Activated CD8-positive, alpha-beta memory T cell treated with anti-CD3 and anti-CD28 coated beads, Interleukin-2, amount 50 U/mL, for 24 hours (primary cell): ENCODE data around the gene ATP6V1E1.

ENCODE experiments used
- DNase-seq: peaks from one replicate; pipeline ENCODE4 v3.0.0-alpha.2; 2020; ENCODE audit errors: extremely low read depth

The ATP6V1E1 gene

DNA sequence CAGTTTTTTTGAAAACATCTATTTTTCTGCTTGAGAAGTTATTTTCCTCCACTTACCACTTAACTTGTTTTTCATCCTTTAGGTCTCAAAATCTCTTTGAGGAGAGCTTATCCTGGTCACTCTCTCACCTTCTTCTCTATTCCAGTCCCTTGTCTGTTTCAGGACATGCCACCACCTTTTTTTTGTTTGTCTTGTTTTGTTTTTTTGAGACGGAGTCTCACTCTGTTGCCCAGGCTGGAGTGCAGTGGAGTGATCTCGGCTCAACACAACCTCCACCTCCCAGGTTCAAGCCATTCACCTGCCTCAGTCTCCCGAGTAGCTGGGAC is 5.4 kb upstream of the ATP6V1E1 start:
- DNase-seq = no peak

DNA sequence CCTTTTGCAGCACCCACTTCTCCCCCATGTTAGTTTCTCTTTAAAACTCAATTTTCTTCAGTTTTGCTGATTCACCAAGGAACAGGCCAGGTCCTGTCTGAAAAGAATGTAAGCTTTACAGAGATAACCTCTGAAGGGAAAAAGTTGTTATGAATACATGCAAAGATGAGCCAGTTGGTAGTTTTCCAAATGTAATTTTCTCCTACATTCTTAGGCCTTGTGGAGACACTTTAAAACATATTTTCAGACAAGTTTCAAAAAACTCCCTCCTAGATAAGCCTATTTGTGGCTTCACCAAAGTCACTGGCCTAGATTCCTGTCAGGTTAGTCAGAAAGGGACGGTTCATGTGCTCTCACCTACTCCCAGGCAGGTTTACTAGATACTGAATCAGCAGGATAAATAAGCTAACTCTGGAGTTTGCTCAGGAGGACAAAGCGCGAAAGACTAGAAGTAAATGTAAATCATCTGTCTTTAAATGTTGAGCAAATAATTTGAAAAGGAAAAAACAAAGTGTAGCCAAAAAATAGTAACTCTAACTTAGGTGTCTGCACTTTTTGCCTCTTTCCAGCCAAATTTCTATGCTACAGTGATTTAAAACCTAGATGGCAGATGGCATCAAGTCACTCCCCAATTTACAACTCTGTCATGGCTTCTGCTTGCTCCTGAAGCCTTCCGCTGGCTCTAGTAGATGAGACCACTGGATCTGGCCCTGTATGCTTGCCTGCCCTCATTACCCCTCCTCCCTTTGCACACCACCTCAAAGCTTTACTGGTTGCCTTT is 4.9 kb upstream of the ATP6V1E1 start:
- DNase-seq = no peak

DNA sequence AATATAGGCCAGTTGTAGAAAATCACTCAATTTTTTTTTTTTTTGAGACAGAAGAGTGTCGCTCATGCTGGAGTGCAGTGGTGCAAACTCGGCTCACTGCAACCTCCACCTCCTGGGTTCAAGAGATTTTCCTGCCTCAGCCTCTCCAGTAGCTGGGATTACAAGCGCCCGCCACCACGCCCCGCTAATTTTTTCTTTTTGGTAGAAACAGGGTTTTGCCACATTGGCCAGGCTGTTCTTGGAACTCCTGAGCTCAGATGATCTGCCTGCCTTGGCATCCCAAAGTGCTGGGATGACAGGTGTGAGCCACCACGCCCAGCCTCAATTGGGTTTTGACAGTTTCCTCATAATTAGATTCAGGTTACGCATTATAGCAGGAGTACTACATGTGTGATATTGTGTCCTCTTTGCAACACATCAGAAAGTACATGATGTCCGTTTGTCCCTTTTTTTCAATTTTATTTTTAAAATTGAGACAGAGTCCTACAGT is 2.6 kb upstream of the ATP6V1E1 start:
- no peak for DNase-seq

DNA sequence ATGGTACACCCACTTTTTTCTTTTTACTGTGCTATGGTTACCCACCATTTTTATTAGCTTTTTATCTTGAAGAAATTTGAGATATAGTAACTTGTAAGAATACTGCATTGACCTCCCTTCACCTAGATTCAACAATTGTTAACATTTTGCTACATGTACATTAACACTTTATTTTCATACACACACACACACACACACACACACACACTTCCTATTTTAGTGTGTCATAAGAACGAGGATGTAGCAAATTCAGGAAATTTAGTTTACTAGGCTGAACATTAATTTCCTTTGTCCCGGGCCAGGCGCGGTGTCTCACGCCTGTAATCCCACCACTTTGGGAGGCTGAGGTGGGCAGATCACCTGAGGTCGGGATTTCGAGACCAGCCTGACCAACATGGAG is 1.1 kb upstream of the ATP6V1E1 start:
- DNase-seq = no peak

DNA sequence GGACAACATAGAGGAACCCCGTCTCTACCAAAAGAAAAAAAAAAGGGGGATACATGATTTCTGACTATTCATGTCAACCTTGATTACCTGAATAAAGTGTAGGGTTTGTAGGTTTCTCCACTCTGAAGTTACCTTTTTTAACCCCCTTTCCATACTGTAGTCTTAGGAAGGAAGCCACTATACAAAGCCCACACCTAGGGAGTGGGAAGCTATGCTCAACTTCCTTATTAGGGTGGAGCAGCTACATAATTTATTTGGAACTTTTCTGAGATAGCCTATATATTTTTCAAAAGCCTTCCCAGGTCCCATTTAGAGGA is 582 bp upstream of the ATP6V1E1 start:
- DNase-seq = no peak

DNA sequence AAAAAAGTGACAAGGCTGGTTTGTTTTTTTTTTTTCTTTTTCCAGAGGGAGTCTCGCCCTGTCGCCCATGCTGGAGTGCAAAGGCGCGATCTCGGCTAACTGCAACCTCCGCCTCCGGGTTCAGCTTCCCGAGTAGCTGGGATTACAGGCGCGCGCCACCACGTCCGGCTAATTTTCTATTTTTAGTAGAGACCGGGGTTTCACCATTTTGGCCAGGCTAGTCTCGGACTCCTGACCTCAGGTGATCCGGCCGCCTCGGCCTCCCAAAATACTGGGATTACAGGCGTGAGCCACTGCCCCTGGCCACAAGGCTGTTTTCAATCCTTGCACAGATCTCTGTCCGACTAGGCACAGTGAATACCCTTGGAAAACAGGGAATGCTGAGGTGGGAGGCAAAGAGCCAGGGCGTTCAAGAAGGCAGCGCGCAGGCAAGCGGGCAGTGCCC is 566 bp downstream of the ATP6V1E1 start:
- DNase-seq = no peak

DNA sequence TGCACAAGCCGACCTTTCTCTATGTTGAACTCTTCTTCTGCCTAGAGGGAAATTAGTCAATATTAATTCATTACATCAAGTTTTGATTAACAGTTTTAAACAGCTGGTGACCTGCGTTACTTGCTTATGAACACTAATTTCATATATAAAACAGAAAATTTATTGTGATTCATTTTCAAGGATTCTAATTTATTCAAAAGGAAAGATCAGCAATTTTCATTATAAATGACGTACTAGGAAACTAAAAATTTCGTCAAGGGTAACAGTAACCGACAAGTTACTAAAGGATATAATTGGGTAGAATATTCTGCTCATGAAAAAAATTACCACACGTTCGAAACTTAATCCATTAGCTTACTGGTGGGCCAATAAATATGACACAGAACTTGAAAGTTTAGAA is 15.3 kb downstream of the ATP6V1E1 start:
- DNase-seq = no peak

DNA sequence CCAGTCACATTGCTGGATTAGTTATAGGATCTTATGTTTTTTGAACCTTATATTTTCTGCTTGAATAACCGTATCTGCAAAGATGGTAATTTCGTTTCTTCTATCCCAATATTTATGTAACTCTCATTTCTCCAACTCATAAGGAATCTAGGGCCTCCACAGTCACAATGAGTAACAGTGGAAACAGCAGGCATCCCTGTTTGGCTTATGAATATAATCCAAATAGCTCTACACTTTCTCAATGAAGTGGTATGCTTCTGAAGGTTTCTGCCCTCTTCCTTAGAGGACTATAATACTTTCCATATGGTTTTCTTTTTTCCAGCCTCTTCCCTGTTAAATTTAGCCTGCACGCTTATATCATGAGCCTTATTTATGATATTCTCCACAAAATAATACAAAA is 16.5 kb downstream of the ATP6V1E1 start:
- DNase-seq = no peak

DNA sequence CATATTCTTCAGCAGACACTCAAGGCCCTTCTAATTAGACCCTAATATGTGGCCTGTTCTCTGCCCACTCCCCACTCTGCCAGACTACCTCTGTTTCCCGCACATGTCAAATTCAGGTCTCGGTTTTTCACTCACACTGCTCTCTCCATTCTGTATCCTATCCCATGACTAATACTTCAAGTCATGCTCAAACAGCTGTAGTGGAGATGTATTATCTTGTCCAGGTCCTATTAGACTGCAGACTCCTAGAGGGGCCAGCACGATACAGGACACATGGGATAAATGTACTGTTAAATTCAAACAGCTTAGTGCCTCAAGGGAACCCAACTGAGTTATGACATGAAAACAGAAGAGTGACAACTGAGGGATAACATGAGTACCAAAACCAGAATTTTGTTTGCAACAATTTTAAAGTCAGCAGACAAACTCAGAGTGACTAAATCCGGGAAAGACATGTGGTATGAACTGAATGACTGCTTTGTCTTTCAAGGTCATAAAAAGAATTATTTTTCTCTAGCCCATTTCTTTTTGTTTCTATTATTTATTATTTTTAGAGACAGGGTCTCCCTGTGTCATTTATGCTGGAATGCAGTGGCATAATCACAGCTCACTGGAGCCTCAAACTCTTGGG is 20.5 kb downstream of the ATP6V1E1 start:
- no peak for DNase-seq

DNA sequence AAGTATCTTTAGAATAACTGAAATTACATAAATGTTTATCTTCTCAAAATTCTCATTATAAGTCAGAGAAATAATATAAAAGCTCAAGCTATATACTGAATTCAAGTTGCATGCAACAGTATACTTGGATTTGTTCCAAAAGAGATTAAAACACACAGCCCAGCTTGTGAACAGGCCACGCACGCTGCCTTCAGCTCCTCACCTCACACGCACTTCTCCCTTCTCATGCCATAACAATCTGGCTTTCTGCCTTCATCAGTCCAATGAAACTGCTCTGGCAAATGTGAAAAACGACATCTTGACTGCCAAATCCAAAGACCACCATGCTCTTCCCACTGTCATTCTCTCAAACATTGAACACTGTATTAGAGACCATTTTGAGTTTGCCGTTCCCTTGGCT is 22.1 kb downstream of the ATP6V1E1 start:
- DNase-seq = no peak

DNA sequence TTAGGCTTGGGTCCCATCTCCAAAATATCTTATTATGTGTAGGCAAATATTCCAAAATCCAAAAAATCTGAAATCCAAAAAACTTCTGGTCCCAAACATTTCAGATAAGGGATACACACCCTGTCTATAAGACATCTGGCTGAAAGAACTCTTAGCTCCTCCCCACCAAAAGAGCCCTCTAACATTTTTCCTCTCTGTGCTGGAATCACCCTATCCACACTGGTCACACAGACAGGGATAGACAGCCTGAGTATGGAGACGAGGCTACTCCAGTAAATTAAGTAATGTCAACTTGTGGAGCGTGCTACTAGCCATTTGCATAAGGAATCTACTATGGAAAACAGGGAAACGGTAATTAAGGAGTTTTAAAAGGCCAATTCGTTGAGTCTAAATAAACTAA is 24.9 kb downstream of the ATP6V1E1 start:
- DNase-seq = no peak

DNA sequence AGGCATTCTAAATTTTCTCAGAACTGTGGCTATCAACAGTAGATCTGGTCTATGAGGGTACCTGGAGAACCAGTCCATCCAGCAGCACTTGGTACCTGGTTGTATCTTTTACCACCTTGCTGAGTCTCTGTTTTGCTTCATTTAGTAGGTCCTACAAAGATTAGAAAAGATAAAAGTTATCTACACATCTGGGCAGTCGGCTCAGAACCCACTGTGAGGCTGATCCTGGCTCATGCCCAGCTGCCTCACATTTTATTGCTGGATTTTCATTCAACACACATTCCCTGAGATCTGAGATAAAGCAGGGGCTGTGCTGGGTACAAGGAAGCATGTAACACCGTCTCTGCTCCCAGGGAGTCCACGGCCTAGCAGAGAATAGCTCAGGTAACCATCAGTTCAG is 27.5 kb downstream of the ATP6V1E1 start:
- no peak for DNase-seq

DNA sequence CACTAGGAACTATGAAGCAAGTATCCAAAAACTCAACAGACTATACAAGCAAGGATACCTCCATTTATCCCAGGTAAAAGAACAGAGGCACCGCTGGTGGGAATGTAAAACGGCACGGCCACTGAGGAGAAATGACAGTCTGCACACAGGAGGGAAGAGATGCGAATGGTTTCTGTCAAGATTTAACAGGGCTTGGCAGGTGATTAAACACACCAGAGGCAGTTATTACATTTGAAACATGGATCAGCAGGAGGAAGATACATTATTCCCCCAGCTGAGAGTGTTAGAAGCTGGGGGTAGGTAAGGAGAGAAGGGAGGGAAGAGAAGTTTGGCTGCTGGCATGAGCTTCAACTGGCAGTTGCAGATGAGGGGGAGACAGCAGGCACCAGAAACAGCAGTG is 30.2 kb downstream of the ATP6V1E1 start:
- no peak for DNase-seq

DNA sequence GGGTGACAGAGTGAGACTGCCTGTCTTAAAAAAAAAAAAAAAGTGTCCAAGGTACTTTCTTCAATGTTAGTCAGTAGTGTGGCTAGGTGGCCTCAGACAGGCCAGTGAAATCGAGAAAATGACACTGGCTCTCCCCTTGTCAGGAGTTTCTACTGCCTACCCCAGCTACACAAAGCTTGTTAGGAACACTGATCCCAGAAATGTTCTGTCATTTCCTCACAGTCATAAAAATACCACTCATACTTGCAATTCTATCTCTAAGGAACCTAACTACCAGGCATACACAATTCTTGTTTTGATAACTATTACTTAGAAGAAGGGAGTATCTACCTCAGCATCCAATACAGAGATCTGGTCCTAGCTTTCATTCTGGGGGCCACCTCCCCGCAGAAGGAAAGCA is 31.3 kb downstream of the ATP6V1E1 start:
- DNase-seq = no peak

DNA sequence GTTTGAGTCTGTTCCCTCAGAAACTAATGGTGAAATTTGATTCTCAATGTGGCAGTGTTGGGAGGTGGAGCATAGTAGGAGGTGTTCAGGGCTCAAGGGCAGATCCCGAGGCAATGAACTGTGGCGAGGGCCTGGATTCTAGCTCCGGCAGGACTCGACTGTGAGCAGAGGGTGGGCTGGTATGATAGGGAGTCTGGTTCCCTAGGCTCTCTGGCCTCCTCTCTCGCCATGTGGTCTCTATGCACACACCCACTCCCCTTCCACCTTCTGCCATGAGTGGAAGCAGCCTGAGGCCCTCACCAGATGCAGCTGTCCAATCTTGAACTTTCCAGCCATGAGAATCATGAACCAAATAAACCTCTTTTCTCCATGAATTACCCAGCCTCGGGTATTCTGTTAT is 32.3 kb downstream of the ATP6V1E1 start:
- DNase-seq = no peak

DNA sequence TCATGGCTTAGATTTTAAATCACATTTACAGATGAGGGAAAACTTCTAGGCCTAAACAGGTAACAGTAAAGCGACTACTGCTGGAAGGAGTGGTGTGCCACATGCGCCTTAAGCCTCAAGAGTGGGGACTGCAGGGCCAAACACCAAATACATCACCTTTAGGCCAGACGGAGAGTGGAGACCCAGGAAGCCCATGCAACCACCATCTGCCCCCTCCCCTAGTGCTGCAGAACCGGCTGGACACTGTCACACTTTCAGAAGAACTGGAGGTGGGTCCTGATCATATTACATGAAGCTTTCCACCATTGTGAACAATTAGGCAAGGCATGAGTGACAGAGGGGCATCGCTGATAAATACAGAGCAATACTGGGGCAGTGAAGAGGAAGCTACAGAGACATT is 36.3 kb downstream of the ATP6V1E1 start:
- DNase-seq = no peak

DNA sequence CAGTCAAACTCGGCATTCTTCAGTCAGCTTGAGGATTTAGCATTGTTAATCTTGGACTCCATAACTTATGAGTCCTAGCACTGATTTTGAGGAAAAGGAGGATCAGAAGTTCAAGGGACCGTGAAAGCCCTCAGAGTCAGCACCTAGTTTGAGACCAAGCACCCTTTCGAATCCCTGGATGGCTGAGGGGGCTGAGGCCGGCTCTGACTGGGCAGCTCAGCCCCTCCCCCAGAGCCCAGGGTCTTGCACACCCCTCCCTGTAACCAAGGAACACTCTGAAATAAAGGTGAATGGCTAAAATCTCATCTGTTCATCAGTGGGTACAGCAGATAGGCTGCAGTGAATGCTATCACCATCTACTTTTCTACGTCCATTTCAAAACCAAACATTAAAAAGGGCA is 38.0 kb downstream of the ATP6V1E1 start:
- no peak for DNase-seq

DNA sequence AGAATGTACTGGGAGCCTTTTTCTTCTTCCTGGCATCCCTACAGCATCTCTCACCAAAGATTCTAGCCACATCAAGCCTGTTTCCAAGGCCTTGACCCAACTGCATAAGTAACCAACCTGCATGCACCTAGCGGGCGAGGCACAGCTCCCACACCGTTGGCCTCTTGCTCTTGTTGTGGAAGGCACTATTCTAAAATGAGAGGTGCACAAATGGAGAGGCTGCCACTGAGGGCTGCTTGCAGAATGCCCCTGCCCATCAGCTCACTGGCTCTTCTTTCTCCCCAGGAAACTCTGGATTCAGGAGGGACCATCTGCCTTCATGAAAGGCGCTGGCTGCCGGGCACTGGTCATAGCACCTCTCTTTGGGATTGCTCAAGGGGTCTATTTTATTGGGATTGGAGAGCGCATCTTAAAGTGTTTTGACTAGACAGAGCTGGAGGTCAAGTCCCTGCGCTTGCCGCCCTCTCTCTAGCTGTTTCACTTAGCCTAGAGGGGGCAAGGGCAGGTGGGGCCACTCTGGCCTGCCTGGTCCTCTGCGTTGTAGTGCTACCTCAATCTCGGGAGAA is 38.7 kb downstream of the ATP6V1E1 start:
- DNase-seq = no peak

DNA sequence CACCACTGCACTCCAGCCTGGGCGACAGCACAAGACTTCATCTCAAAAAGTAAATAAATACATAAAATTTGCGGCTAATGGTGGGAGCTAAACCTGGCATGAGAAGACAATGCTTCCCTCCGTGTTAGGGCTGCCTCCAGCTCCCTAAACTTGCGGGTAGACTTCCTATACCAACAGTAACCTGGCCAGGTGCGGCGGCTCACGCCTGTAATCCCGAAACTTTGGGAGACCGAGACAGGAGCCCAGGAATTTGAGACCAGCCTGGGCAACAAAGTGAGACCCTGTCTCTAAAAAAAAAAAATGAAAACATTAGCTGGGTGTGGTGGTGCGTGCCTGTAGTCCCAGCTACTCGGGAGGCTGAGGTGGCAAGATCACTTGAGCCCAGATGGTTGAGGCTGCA is 39.9 kb downstream of the ATP6V1E1 start:
- DNase-seq = no peak

DNA sequence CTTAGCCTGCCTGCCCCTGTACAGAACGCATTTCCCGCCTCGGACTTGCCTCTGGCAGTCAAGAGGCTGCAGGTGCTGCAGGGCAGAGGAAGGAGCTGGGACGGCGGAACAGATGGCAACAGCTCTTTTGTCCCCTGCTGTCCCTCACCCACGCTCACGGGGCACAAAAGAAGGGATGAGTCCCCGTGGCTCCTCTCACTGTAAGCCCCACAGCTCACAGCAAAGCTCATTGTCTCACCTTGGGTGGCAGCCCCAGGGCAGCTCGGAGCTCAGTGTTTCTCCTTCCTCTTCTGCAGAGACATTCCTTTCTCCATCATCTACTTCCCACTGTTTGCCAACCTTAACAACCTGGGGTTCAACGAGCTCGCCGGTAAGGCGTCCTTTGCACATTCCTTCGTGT is 40.9 kb downstream of the ATP6V1E1 start:
- no peak for DNase-seq

DNA sequence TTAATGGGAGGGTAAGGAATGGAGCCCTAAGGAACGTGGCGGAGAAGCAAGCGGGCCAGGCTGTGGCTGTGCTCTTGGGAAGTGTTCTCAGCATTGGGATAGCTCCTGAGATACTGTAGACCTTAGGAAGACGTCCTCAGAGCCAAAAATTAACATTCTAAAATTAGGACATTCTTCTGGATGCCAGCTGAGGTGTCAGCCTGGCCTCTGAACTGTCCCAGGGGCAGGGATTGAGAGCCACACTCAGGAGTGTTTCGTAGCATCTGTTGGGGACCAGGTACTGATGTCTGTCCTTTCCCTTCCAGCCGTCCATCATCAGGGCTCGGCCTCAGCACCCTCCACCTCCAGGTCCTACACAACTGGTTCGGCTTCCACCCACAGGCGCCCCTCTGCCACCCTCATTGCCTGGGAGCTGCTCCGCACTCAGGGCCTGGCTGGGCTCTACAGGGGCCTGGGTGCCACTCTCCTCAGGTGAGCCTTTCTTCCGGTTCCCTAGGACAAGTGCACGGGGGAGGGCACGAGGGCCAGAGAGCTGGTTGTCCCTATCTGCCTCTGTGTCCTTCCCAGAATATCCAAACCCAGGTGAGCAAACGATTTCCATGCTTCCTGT is 41.6 kb downstream of the ATP6V1E1 start:
- no peak for DNase-seq

DNA sequence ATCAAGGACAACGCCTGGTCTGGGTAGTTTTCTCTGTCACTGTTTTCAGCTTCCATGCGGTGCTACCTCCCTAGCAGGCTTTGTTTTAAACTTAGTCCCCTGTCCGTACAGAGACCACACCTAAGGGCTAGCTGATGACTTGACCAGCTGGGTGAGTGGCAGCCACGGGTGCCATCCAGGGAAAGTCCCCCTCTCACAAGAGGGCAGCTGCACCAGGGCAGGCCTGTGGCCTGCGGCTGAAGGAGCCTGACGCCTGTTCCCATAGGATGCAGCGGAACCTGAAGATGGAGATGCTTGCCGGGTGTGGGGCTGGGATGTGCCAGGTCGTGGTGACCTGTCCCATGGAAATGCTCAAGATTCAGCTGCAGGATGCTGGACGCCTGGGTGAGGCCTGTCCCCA is 45.4 kb downstream of the ATP6V1E1 start:
- no peak for DNase-seq

DNA sequence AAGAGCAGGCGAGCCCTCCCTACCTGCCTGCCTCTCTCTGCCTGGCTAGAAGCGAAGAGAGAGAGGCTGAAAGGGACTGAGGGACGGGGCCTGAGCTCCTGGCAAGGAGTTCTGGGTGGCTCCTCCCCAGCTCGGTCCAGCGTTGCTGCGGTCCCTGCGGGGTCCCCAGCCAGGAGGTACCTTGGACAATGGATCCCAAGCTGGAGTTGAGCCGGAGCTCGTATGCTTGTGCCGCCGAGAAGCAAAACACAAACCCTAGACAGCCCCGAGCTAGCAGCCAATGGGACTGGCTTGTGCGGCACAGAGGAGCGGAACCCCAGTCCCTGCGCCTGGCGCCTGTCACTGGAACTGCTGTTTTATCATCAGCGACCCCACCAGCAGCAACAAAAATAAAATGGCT is 46.9 kb downstream of the ATP6V1E1 start:
- DNase-seq = no peak
